HG03066 (cell line): Measurements from ENCODE around the gene CRYBG3.

Experiments
- ATAC-seq: cut with Tn5 transposase; IDR thresholded peaks from one replicate; pipeline ENCODE4 v1.9.1; 2021; ENCODE audit warnings: low read depth; ENCODE audit not compliant: unreplicated experiment

Gene CRYBG3

DNA sequence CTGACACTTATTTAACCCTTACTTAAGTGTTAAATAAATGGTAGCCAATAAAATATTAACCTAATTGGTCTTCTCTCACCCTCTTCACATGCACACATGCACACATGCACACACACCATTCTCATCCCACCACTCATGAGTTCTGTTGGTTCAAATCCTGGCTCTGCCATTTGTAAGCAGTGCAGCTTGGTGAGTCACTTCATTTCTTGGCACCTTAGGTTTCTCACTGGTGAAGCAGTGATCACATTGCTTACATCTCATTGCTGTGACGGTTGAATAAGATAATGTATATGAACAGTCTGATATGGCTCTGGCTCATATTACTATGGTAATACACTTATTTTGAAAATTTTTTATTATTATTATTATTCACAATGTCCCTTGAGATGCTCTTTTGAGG is 116.6 kb downstream of the CRYBG3 start:
- no peak for ATAC-seq

DNA sequence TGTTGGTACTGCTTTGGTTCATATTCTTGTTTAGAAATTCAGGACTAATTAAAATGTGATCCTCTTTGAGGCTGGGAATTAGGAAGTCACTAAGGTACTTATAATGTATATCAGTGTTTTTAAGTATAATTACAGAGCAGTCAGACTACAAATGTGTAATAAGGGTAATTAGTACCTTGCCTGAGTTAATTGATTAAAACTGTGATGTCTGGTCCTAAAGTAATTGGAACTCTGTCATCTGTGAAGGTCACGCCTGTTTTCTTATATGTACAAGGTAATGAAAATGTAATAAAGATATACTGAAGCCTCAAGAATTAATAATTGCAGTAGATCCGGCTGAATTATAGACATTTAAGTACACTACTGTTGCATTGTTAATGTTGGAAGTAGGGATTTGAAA is 117.6 kb downstream of the CRYBG3 start:
- ATAC-seq: no peak

DNA sequence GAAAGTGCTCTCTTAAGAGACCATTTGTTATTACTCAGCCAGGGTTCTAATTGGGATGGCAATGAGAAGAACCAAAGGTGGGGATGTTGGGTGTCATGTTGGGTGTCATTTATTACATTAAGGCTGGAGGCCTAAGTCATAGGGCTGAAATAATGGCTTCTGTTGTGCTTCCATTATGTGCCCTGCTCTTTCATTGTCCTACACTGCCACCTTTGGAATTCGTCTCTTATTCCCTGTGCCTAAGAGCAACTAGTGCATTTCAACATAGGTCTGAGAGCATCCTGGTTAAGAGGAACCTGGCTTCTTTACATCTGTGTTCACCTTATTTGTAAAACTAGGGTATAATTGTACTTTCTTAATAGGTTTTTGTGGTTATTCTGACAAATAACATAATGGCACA is 118.2 kb downstream of the CRYBG3 start:
- no peak for ATAC-seq

DNA sequence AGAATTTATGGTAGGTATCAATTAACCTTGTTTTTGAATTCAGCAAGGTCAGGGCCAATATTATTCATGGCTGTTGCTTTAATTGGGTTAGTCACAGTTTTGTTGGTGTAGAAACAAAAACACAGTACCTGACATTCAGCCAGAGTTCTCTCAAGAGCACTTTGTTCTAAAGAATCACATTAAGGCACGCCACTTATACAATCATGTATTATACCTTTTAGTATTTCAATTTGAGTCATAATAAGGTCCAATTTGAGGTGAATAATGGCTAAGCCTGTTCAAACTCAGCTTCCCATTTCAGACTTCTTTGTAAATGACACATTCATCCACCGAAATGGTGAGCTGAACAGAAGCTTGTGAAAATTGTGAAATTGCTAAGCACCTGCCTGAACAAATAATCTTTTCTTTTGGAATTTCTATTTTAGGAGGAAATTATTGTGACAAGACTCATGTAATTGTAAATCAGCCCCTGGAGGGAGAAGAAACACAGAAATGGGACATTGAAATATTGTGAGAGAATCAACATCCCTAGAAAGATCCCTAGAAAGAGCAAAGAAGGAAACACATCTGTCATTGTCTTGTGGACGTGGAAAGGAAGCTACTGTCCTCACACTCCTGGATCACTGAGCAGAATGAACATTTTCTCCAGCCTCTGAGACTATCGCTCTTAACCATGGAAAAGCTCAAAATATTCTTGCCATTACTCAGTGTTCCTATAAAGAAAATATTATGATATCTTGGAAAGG is 121.2 kb downstream of the CRYBG3 start:
- no peak for ATAC-seq

DNA sequence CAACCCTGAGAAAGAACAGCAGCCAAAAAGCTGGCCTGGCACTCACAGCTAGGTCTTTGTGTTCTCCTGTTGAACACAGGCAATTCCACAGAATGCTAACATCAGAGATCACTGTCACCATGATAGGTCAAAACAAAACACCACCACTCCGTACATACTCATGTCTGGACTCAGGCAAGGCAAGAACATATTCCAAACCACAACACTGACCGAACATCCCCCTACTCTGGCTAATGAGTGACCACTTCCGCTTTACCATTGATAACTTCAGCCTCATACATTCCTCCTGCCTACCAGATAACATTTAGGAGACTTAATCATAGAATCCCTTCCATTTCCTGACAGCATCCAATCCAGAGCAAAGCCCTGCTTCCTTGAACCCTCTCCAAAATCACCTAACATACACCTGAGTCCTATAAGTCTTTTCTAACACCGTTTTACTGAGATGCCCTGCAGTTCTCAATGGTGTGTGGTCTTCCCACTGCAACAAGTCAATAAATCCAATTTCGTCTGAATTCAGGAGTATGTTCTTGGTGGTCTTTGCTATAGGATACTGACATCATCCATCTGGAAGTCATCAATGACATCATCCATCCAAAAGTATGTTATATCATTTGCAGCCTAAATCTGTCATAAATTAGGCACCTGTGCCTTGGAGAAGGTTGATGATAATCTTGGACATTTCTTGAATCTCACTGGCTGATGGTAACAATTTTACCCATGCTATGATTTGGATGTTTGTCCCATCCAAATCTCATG is 126.7 kb downstream of the CRYBG3 start:
- no peak for ATAC-seq

DNA sequence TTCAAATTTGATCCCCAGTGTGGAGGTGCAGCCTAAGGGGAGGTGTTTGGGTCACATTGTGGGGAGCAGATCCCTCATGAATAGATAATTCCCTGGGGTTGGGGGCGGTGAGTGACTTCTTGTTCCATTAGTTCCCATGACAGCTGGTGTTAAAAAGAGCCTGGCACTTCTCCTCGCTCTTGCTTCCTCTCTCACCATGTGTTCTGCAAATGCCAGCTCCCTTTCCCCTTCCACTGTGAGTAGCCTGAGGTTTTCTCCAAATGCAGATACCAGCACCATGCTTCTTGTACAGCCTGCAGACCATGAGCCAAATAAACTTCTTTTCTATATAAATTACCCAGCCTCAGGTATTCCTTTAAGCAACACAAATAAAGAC is 127.3 kb downstream of the CRYBG3 start:
- ATAC-seq: no peak

DNA sequence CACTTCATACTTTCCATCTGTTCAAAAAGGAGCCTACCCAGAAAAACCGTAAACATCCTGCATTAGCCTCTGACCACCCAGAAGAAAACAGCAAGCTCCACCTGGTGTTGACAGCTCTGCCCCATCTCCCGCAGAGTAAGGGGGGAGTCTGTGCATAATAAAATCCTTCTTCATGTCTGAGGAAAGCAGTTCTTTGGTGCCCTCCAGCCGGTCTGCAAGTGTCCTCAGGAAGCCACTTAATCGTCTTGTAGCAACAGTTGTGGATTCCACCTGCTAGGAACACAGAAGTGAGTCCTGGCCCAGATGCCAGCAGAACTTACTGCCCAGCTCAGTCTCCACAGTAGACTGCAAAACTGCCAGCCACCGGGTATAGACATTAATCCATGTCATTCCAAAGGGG is 127.9 kb downstream of the CRYBG3 start:
- ATAC-seq: no peak

DNA sequence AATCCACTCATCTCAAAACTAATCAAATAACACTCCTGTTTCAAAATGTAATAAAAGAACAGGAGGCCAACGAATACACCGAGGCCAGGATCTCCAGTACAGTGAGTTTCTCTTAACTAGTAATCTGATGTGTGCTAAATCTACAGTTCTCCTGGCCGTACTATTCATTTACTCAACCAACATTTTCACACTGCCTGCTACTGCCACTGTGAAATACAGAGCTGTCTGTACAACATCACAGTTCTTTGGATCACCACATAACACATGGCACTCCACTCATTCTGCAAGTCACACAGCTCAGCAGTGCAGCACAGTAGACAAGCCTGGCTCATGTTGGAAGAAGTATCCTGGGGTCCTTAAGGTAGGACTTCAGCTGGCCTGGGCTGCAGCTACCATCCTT is 128.5 kb downstream of the CRYBG3 start:
- ATAC-seq: no peak

DNA sequence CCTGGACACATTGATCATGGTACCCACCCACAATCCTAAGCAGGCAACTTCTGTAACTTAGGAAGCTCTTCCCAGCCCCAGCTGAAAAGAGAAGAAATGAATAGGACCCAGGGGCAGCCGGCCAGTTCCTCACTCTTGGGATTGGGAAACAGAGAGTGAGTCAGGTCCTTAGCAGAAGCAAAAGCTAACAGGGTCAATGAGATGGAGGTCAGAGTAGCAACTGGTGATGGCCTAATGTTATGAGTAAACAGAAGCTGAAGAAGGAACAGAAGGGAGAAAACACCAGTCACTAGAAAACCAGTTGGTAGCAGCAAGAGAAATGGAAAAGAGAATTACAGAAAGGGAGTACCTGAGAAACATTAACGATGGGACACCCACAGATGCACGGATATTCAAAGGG is 130.5 kb downstream of the CRYBG3 start:
- ATAC-seq: no peak

DNA sequence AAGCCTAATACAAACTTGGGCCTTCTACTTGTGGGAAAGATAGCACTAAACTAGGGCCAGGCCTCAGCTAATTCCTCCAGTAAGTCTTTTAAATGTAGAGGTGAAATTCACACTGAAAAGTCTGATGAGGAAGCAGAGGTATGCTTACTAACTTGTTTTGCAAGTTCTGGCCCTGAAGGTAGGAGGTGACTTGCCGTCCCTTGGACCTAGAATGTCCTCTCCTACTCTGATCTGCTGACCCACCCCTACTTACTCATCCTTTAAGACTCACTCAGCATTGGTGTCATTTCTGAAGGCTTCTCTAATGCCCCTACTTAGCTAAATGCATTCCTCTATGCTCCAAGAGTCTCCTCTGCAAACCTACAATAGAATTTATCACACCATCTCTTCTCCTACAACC is 131.1 kb downstream of the CRYBG3 start:
- no peak for ATAC-seq

DNA sequence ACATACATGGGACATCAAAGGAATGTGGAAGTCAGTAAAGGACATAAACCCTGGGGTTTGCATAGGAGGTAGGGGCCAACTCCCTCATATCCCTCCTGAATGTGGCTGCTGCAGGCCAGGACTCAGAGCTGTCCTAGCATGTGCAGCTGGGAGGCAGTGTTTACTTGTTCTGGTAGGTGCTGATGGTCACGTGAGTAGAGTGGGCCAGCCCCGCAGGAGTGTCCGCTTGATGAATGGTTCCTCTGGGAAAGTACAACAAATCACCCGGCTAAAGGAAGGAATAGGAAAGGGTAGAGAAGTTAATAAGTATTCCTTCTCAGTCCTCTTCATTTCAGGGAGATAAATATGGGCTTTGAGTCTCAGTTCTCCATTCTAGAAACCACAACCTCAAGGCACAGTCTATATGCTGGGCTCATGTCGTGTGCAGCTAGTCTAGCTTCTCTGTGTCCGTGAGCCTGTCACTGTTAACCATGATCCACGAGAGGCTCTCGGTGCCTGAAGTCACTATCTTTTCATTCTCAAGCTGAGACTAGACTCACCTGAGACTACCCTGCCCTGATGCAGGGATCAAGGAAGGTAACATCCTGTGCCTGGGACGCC is 132.5 kb downstream of the CRYBG3 start:
- ATAC-seq: no peak

DNA sequence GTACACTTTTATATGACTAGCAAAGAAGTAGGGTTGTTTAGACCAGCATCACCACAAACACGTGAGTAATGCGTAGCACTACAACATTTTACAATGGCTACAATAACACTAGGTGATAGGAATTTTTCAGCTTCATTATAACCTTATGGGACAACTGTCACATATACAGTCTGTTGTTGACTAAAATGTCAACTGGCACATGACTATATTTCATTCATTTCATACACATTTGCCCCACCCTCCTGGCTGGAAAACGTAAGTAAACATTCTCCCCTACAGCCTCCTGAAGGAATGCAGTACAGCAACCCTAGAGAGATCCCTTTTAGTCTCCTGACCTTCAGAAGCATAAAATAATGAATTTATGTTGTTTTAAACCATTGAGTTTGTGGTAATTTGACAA is 134.2 kb downstream of the CRYBG3 start:
- no peak for ATAC-seq

DNA sequence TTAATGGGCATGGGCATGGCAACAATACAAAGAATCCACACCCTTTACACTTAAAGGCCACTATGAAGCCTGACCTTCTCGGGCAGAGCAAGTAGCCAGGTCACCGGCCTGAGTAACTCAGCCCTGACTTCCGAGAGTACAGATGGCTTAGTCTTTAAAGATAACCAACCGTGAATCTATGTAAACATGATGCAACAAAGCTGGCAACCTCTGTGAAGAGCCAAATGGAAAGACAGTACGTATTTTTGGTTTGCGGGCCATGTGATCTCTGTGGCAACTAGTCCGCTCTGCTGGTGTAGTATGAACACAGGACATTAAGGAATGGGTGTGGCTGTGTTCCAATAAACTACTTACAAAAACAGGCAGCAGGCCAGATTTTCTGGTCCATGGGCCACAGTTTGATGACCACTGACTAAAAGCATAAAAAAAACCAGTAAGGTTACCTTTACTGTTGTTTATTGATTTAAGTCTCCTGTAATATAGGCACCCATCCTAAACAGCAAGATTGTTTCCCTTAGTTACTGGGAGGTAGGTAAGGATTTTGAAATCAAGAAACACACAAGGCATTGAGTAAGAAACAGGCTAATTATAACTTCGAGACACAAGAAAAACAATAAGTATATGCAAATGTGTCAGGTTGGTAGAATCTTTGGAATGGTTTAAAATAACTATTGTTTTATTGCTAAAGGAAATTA is 136.0 kb downstream of the CRYBG3 start:
- ATAC-seq: no peak

DNA sequence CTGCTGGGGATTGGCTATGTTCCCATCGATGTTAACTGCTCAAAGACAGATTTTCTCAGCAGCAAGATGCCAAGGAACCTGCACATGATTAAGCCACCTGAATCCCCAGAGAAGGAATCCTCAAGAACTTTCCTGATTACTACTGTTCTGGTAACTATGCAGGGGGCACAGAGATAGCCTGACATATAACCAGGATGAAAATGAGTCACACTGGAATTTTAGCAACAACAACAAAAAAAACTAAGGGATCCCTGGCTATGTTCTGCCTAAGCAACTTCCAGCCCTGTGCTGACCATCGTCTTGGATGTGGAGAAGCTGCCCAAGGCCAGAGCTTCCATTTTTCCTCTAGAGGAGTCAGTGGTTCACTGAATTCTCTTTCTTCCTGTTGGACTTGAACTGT is 136.6 kb downstream of the CRYBG3 start:
- no peak for ATAC-seq

DNA sequence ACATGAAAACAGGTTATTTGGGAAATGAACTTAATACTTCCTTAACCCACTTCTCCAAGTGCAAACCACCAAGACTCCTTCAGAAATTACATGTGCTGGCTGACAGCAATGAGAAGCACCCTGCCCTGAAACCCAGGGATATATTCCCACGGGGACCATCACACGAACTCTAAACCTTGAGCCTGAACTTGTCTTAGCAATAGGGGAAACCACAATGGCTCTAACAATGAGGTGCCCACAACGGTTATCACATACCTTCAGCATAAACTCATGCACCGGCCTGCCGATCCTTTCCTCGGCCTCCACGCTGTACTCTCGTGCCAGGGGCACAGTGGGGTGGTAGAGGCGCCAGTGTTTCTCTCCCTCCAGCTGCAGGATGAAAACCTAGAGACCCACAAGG is 137.0 kb downstream of the CRYBG3 start:
- ATAC-seq: no peak

DNA sequence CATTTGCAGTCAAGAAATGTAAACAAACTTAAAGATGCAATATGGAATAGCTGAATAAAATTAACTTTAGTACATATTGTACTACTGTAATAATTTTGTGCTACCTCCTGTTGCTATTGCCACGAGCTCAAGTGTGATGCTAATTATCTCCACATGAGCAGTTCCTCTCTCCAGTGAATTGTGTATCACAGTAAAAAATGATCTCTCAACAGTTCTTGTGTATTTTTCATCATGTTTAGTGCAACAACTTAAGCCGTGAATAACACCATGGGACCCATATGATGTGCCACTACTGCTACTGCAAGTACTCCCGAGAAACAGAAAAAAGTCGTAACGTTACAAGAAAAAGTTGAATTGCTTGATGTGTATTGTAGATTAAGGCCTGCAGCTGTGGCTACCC is 138.1 kb downstream of the CRYBG3 start:
- no peak for ATAC-seq

DNA sequence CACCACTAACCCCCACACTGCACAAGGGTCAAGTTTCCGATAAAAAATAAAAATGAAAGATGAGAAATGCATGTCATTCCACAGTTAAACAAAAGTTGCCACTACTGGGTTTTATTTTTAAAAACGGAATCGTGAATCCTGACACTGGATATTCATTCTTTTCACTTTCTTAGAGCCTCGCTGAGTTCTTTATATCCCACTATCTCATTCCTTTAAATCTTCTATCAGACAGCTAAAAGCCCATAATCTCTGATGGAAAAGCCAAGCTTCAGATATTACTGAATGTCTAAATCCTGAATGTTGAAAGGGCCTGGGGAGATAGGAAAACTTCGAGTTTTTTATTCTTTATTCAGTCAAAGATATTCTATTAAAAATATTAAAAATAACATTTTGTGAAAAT is 138.7 kb downstream of the CRYBG3 start:
- ATAC-seq: no peak

DNA sequence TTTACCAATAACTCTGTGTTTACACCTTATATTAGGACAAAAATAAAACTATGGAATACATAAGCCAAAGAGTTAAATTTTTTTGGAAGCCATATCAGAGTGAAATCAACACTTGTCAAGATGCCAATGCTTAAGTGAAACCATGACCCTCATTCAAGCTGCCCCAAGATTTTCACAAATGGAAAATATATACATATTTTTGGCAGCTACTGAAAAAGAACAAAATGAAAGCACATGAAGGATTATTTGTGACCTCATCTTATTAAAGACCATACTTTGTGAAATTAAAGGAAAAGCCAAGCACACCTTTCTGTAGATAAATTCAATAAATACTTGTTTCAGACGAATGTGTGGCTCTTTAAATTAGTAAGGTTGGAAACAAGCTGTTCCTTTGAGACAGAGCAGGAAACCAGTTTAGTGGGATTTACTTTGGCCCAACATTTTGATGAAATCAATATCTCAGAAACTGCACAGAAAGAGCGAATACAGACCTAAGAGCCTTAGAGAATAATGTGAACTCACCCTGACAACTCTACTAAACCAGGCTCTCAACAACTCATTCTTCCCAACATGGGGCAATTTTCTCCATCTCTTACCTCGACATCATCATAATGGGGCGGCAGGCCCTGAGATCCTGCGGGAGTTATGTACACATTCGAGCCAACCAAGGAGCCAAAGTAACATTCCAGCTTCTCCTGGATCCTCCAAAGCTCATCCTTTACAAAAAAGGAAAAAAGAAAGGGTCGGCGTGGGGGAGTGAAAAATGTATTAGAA is 139.4 kb downstream of the CRYBG3 start:
- no peak for ATAC-seq

DNA sequence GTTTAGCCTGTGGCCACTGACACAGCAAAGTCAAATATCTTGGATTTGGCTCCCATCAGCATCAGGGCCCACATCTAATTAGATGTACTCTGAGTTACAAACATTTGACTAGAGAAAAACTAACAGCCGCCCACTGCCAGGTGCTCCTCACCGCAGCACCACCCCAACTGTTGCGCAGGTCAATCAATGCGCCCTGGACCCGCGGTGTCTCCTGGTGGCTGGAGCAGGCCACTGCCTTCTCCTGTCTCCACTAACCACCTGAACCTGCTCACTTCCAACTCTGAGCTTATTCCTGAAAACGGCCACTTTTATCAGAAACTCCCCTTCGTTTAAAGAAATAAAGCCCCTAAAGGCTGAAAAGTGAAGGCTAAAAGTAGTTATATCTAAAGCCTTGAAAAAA is 146.2 kb downstream of the CRYBG3 start:
- no peak for ATAC-seq

DNA sequence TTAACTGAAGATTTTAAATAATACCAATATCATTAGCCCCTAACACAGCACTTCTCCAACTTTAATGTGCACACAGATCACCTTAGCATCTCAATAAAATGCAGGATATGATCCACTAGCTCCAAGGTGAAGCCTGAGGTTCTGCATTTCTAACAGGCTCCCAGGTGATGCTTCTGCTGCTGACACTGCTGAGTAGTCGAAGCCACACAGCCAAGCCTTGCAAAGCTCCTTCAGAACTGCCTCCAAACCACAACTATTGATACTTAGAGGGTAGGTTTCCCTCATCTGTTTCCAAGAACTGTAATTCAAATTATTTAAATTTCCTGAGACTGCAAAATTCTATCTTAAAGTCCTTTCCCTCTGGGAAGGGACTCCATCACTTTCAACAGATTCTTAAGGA is 146.6 kb downstream of the CRYBG3 start:
- no peak for ATAC-seq

DNA sequence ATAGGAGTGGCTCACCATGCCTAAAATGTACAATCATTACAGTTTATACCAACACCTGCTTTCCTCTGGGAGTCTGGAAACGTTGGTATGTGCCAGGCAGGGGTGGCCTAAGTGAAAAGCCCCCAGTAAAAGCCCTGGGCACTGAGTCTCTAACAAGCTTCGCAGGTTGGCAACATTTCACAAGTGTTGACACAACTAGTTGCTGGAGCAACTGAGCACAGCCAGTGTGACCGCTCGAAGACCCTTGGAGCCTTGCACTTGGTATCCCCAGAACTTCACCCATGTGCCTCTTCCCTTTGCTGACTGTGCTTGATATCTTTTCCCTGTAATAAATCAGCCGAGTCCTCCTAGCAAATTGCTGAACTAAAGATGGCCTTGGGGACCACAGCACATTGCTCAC is 147.7 kb downstream of the CRYBG3 start:
- ATAC-seq: no peak
